HG02970 (cell line): Measurements from ENCODE around the gene ZBTB21.

Source experiments
- ATAC-seq: cut with Tn5 transposase; IDR thresholded peaks from one replicate; pipeline ENCODE4 v1.9.1; 2021; ENCODE audit warnings: mild to moderate bottlenecking, moderate library complexity, moderate number of reproducible peaks; ENCODE audit not compliant: unreplicated experiment, low FRiP score

ZBTB21 gene

GRCh38 chr21:42040411-42041180, 30.4 kb upstream of the ZBTB21 start:
- ATAC-seq = no peak

DNA sequence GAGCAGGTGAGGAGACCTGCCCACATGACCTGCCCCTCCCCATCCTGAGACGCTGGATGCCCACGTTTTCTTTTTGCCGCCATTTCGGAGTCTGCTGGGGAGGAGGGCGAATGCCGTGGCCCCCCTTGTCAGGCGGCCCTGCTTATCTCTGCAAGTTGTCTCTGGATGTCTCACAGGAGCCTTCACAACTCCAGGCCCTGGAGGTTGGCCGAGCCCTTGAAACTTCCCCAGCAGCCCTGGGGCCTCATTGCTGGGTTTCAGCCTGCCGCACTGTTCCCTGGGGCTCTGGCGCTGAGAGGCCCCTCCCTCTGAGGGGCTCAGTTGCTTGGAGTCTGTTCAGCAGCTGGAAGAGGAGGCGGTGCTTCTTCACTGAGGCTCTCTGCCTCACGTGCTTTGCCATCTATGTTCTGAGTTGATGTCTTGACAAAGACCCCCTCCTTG, 29.8 kb upstream of the ZBTB21 start:
- no peak for ATAC-seq

DNA sequence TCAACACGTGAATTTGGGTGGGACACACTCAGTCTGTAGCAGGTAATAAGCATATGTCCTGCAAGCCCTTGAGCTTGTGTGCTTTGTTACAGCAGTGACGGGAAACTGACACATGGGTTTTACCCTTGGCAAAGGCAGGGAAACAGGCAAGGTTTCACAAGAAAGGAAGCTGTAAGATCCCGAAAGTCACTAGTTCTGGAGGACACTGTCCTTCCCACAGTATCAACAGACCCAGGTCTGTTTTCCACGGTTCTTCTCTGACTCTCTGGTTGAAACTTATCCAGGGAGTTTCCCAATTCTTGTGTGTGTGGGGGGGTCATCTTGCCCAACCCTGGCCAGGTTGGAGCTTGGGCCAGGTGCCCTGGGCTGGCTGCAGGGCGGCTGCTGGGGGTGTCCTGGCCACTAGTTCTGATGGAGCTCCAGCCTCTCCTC, 29.3 kb upstream of the ZBTB21 start:
- ATAC-seq = no peak

GRCh38 chr21:42038826-42039425, 28.8 kb upstream of the ZBTB21 start:
- ATAC-seq = no peak

- no peak for ATAC-seq
These were observed 28.2 kb upstream of the ZBTB21 start for GRCh38 chr21:42038393-42038792.

- ATAC-seq = no peak
These were observed 27.8 kb upstream of the ZBTB21 start for GRCh38 chr21:42037943-42038342.

DNA sequence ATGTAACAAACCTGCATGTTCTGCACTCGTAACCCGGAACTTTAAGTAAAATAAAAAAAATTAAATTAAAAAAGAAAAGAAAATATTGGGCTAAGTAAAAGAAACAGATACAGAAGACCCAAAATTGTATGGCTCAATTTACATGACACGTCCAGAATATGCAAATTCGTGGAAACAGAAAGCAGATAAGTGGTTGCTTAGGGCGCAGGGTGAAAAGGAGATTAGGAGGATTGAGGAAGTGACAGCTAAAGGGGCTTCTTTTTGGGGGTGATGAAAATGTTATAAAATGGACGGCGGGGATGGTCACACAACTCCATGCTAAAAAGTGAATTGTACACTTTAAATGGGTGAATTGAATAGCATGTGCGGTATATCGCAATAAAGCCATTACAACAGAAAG, 27.4 kb upstream of the ZBTB21 start:
- ATAC-seq = no peak

- no peak for ATAC-seq
These were observed 26.2 kb upstream of the ZBTB21 start for GRCh38 chr21:42036313-42036712.

DNA sequence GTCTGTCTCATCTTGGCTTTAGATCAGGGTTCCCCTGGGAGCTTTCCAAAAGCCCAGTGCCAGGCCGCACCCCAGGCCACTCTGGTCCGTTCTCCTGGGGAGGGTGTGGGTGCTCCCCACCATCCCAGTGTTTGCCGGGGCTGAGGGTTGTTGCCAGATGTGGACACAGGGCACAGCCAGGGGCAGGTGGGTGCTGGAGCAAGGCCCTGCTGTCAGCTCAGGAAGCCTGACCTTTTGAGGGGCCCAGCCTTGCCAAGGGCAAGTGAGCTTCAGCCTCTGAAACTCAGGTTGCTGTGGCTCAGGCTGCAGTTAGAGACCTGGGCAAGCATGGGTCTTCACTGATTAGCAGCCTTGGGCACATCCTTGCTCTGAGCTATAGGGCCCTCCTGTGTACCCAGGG, 22.8 kb upstream of the ZBTB21 start:
- ATAC-seq = no peak

DNA sequence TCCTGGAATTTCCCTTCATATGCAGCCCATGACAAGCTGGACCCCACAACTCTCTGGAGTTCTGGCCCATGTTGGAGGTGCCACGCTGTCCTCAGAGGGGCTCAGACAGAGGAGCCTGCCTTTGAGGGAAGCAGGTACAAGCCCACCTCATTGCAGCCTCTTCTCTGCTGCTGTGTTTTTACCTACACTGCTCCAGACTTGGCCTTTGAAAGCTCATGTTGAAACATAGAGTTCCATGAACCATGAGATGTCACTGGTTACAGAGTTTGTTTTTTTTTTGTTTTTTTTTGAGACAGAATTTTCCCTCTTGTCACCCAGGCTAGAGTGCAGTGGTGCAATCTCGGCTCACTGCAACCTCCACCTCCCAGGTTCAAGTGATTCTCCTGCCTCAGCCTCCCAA, 22.1 kb upstream of the ZBTB21 start:
- no peak for ATAC-seq

DNA sequence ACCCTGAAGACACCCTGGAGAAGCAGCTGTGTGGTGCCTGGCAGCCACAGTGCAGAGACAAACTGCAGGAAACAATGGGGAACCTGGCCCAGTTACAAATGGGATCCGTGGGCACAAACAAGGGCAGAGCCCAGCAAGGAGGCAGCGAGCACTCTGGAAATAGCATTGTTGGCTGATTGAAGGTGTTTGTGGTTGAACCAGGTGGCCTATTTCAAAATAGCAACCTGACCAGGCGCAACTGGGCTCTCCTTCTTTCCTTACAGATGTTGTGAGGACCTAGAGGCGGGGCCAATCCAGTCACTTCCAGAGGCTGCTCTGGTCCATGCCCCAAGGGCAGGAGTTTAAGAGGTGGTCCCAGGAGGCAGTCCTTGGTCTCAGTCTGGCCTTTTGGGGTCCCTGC, 21.7 kb upstream of the ZBTB21 start:
- no peak for ATAC-seq

DNA sequence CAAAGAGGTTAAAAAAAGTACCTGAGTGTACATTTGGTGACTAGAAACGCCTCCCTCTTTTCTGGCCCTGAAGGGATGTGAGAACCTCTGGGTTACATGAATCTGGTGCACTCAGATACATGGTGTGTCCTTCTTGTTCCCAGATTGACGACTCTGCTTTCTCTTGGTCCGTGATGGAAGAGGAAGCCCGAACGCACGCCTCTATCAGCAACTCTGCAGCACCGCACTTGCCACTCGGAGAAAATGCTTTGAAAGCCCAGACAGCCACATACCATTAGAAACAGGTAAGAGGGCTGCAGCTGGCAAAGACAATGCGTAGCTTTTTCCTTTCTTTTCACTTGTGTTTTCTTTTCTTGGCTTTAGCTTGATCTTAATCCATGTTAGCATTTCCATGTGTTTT, 21.1 kb upstream of the ZBTB21 start:
- ATAC-seq = no peak

DNA sequence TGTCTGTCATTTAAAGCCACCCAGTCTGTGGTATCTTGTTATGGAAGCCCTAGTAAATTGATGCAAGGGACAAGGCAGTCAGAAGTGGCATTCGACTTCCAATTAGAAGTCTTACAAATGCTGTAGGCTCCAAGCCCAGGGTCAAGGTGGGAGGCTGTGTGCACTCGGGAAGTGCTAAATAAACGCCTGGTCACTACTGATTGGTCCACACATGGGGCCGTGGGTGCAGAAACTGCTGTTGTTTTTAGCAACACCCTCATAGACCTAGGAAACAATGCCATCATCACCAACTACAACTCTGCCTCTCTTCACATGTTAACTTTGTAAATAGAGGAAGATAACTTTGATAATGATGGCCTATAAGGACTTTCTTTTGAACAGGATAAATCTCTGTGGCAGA, 20.2 kb upstream of the ZBTB21 start:
- ATAC-seq = no peak

- ATAC-seq = no peak
These were observed 18.7 kb upstream of the ZBTB21 start for GRCh38 chr21:42028766-42029425.

DNA sequence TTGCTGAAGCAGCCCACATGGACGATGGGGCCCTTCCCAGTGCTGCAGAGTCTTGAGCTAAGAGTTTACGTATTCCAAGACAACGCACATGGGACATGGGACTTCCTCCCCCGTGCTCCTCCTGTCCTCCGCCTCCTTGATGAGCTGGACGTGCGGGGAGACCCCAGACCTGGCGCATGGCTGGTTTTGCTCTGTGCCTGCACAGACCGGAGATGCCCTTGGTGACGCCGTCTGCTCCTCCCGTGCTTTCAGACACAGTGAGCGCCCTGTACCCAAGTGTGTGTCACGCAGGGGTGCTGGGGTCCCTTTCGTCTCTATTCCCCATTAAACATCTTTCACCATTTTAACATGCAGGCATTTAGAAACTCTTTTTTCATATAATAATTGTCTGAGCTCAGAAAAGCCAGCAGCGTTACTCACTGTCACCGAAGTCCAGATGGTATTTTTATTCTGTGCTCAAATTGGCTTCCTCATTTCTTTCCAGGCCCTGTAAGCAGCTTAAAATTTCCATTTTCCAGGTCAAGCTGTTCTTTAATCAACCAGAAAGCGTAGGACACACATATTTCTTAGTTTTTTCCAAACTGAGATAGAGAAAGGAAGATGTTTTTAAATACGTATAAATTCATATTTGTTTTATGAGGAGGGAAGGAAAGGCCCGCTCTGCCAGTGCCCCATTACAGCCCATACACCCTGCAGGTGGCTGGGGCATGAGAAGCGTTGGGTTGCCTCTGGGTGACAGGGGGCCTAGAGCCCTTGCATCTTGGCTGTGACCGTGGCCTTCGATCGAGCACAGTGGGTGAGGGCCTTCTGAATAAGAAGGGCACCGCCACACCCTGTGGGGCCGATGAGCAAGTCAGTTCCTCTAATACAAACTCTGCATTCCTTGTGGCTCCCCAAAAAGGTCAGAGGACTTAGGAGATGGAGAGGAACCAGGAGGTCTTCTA, 17.9 kb upstream of the ZBTB21 start:
- ATAC-seq = no peak

DNA sequence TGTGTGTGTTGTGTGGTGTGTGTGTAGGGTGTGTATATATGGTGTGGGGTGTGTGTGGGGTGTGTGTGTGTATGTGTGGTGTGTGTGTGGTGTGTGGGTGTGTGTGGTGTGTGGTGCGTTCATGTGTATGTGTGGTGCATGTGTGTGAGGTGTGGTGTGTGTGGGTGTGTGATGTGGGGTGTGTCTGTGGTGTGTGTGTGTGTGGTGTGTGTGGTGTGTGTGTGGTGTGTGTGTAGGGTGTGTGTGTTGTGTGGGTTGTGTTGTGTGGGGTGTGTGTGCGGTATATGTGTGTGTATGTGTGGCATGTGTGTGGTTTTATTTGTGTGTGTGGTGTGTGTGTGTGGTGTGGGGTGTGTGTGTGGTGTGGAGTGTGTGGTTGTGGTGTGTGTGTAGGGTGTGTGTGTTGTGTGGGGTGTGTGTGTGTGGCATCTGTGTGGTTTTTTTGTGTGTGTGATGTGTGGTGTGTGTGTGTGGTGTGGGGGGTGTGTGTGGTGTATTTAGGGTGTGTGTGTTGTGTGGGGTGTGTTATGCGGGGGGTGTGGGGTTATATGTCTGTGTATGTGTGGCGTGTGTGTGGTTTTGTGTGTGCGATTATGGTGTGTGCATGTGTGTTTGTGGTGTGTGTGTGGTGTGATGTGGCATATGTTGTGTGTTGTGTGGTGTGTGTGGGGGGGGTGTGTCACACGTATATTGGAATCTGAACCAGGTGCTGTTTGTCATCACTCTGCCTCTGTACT, 17.1 kb upstream of the ZBTB21 start:
- no peak for ATAC-seq

GRCh38 chr21:42026082-42026435, 15.9 kb upstream of the ZBTB21 start:
- no peak for ATAC-seq

DNA sequence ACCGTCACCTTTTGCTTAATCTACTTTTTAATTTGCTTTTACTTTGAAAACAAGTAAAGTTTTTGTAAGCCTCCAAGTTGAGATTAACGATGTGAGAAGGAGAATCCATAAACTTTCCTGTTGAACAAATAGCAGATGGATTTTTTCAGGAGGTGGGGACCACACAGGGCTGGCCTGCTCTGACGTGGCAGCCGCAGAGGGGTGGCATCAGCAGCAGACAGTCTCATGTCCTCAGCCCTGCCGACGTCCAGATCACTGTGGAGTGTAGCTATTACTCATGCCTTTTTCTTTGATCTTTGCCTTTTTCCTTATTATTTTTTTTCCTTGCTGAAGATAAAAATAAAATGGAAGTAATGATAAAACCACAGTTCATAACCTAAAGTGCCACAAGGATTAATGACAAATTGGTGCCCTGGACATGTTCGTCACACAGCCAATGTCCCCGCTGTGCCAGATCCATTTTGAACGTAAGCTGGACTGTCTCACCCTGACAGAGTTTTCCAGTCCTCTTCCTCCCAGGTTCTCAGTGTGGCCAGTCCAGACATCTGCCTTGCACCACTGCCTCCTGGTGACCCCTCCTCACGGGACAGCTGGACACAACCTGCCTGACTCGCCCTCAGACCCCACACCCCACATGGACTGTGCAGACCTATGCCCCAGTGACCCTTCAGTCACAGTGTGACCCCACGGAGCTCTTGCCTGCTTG, 15.4 kb upstream of the ZBTB21 start:
- ATAC-seq = no peak

GRCh38 chr21:42022906-42023305, 12.7 kb upstream of the ZBTB21 start:
- ATAC-seq = no peak

GRCh38 chr21:42022091-42022430, 11.9 kb upstream of the ZBTB21 start:
- no peak for ATAC-seq
